T-helper 2 cell treated with Interferon-gamma antibody and Interleukin-4, amounts not matched to agents 5 μg/mL and 100 μg/mL, for 36 hours (primary cell): Measurements from ENCODE around the gene RCOR3.
"Not testable (repeated sequence)": the region's sequence is repeated elsewhere in the genome, so short reads cannot be mapped to it uniquely, and the experiment has no call there.

ENCODE experiments used
- DNase-seq: peaks from one replicate; pipeline ENCODE4 v3.0.0; 2021; ENCODE audit warnings: low spot score
- H3K27ac Mint-ChIP-seq: one replicate; pipeline ENCODE4 v1.8.0; 2021; ENCODE audit warnings: mild to moderate bottlenecking, mixed read lengths
- H3K27me3 Mint-ChIP-seq: one replicate; pipeline ENCODE4 v1.8.0; 2021; ENCODE audit warnings: low read depth, mixed read lengths
- H3K36me3 Mint-ChIP-seq: one replicate; pipeline ENCODE4 v1.8.0; 2021; ENCODE audit warnings: low read depth, mixed read lengths
- H3K4me1 Mint-ChIP-seq: one replicate; pipeline ENCODE4 v1.8.0; 2021; ENCODE audit warnings: low read depth, mixed read lengths
- H3K4me3 Mint-ChIP-seq: one replicate; pipeline ENCODE4 v1.8.0; 2022; ENCODE audit warnings: mild to moderate bottlenecking, moderate library complexity, mixed read lengths
- H3K9me3 Mint-ChIP-seq: one replicate; pipeline ENCODE4 v1.8.0; 2021; ENCODE audit warnings: mixed read lengths

Gene RCOR3

DNA sequence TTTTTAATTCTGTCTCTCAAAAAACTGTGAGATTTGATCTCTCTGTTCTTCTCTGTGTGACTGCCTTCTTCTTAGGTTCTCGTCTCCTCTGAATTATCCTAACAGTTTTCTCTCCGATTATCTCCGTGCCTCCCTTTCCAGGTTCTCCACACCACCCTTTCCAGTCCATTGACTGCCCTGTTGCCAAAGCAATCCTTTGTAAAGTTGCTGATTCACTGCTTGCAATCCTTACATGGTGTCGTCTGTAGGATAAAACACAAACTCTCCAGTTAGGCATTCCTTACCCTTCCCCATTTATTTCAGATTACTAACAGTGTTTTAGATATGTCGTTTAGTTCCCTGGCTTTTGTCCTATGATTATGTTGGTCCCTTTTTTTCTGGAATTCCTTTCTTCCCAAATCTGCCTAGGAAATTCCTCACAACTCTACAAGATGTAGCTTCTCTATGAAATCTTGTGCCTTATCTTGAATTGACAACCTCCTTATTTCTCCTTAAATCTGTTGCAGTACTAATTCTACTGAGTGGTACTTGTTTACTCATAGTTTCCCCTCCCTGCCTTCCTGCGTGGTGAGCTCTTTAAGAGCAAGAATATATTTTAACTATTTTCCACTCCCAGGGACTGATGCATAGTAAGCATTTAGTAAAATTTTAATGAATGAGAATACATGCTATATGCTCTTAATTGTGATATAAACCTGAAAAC is 22.3 kb downstream of the RCOR3 start:
- Mint-ChIP-seq H3K9me3 (no peaks in the 10 kb centered on the region), H3K4me3 (no peak overlapping the region), H3K4me1 (no peaks in the 10 kb centered on the region), H3K27me3 (no peaks in the 10 kb centered on the region), H3K27ac (no peak overlapping the region), H3K36me3 (peaks cover 26% of the 10 kb centered on the region)
- no peak for DNase-seq

DNA sequence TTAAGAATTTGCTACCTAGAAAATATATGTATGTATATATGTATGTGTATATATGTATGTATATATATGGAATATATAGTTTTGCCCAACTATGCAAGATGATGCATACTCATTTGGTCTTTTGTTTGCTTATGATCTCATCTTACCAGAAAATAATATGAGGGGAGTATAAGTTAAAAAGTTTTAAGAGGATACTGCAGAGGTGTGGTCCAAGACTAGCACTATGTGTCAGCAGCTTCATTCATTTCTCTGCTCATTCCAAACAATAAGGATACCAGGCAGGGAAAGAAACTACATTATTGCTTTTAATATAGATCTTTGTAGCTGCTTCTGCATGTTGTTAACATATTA is 22.8 kb downstream of the RCOR3 start:
- Mint-ChIP-seq H3K36me3 (peaks cover 30% of the 10 kb centered on the region), H3K9me3 (no peaks in the 10 kb centered on the region), H3K27me3 (no peaks in the 10 kb centered on the region), H3K27ac (no peak overlapping the region), H3K4me3 (no peak overlapping the region), H3K4me1 (no peaks in the 10 kb centered on the region)
- no peak for DNase-seq

- H3K4me3 Mint-ChIP-seq = no peak overlapping the region
- no peak overlapping the region for H3K27ac Mint-ChIP-seq
- no peaks in the 10 kb centered on the region for H3K27me3 Mint-ChIP-seq
- no peaks in the 10 kb centered on the region for H3K4me1 Mint-ChIP-seq
- peaks cover 41% of the 10 kb centered on the region for H3K36me3 Mint-ChIP-seq
- DNase-seq = no peak
- no peaks in the 10 kb centered on the region for H3K9me3 Mint-ChIP-seq
Measured at GRCh38 chr1:211285196-211285595, 26.0 kb downstream of the RCOR3 start.

GRCh38 chr1:211287218-211287617 is 28.1 kb downstream of the RCOR3 start:
- Mint-ChIP-seq H3K36me3 (peaks cover 56% of the 10 kb centered on the region), H3K4me3 (no peak overlapping the region), H3K4me1 (no peaks in the 10 kb centered on the region)

DNA sequence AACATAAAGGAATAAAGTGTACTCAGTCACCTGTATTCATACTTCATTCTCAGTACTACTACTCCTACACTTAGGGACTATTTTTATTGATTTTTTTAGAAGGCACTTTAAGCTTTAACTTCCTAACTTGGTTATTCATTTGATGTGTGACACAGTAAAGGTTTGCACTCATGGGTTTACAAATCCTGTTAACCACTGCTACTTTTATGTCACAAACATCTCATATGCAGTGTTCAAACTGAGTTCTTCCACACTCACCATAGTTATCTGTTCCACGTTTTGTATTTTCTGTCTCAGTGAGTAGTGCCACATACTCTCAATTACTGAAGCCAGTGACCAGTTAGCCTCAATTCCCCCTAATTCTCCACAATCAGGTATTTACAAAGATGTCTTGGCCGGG is 33.2 kb downstream of the RCOR3 start:
- Mint-ChIP-seq H3K9me3 (no peaks in the 10 kb centered on the region), H3K27me3 (no peaks in the 10 kb centered on the region), H3K27ac (no peak overlapping the region), H3K4me1 (peaks cover 3% of the 10 kb centered on the region), H3K4me3 (no peak overlapping the region), H3K36me3 (peaks cover 51% of the 10 kb centered on the region)
- DNase-seq = no peak

More at GRCh38 chr1:211287218-211287617, 28.1 kb downstream of the RCOR3 start:
- DNase-seq = no peak
- Mint-ChIP-seq H3K9me3 (no peaks in the 10 kb centered on the region), H3K27me3 (no peaks in the 10 kb centered on the region), H3K27ac (no peak overlapping the region)

DNA sequence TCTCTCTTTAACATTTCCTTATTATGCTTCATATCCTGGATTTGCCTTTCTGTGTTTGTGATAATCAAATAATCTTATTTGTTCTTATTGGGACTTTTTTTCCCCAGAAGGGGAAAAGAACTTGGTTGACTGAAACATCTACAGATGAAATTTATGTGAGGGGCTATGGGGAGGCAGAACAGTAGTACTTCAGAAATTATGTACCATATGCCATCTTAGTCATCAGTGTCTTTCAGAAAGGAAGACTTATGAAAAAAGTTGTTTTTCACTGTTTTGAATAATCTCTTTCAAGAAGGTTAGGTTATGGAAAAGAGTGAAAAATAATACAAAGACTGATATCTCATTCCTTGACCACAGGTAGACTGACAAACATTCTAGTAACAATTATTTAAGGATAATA is 37.2 kb downstream of the RCOR3 start:
- no peaks in the 10 kb centered on the region for H3K27me3 Mint-ChIP-seq
- H3K27ac Mint-ChIP-seq = no peak overlapping the region
- peaks cover 3% of the 10 kb centered on the region for H3K4me1 Mint-ChIP-seq
- peaks cover 45% of the 10 kb centered on the region for H3K36me3 Mint-ChIP-seq
- H3K4me3 Mint-ChIP-seq = no peak overlapping the region
- no peak for DNase-seq
- H3K9me3 Mint-ChIP-seq = no peaks in the 10 kb centered on the region

GRCh38 chr1:211305044-211305443 is 45.9 kb downstream of the RCOR3 start:
- Mint-ChIP-seq H3K4me1 (peaks cover 28% of the 10 kb centered on the region), H3K36me3 (peaks cover 42% of the 10 kb centered on the region), H3K27ac (no peak overlapping the region), H3K4me3 (no peak overlapping the region), H3K9me3 (no peaks in the 10 kb centered on the region), H3K27me3 (no peaks in the 10 kb centered on the region)
- peak; percentile 52 for DNase-seq

GRCh38 chr1:211309617-211310016 is 50.5 kb downstream of the RCOR3 start:
- no peak for DNase-seq
- Mint-ChIP-seq H3K4me1 (peaks cover 17% of the 10 kb centered on the region), H3K27ac (no peak overlapping the region), H3K27me3 (no peaks in the 10 kb centered on the region), H3K4me3 (no peak overlapping the region), H3K9me3 (no peaks in the 10 kb centered on the region), H3K36me3 (peaks cover 35% of the 10 kb centered on the region)

DNA sequence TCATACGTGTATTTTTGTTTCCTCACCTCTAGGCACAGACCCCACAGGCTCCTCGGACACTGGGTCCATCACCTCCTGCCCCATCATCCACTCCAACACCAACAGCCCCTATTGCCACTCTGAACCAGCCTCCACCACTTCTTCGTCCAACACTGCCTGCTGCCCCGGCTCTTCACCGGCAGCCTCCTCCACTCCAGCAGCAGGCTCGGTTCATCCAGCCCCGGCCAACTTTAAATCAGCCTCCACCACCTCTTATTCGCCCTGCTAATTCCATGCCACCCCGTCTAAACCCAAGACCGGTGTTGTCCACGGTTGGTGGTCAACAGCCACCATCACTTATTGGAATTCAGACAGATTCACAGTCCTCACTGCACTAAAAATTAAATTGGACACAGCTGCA is 54.2 kb downstream of the RCOR3 start:
- no peak for DNase-seq
- H3K27ac Mint-ChIP-seq = no peak overlapping the region
- no peaks in the 10 kb centered on the region for H3K9me3 Mint-ChIP-seq
- H3K36me3 Mint-ChIP-seq = peaks cover 24% of the 10 kb centered on the region
- H3K4me1 Mint-ChIP-seq = peaks cover 11% of the 10 kb centered on the region
- no peak overlapping the region for H3K4me3 Mint-ChIP-seq
- H3K27me3 Mint-ChIP-seq = no peaks in the 10 kb centered on the region

- Mint-ChIP-seq H3K4me3 (no peak overlapping the region), H3K27ac (peak overlapping the region; percentile 41)
Measured at GRCh38 chr1:211318576-211319280, 59.6 kb downstream of the RCOR3 start.

GRCh38 chr1:211319892-211320291 is 60.7 kb downstream of the RCOR3 start:
- Mint-ChIP-seq H3K36me3 (peaks cover 6% of the 10 kb centered on the region), H3K4me1 (peaks cover 33% of the 10 kb centered on the region), H3K4me3 (no peak overlapping the region), H3K9me3 (no peaks in the 10 kb centered on the region), H3K27ac (no peak overlapping the region), H3K27me3 (no peaks in the 10 kb centered on the region)
- no peak for DNase-seq

More at GRCh38 chr1:211318576-211319280, 59.6 kb downstream of the RCOR3 start:
- peaks cover 7% of the 10 kb centered on the region for H3K36me3 Mint-ChIP-seq
- no peak for DNase-seq
- no peaks in the 10 kb centered on the region for H3K9me3 Mint-ChIP-seq
- no peaks in the 10 kb centered on the region for H3K27me3 Mint-ChIP-seq
- peaks cover 26% of the 10 kb centered on the region for H3K4me1 Mint-ChIP-seq

DNA sequence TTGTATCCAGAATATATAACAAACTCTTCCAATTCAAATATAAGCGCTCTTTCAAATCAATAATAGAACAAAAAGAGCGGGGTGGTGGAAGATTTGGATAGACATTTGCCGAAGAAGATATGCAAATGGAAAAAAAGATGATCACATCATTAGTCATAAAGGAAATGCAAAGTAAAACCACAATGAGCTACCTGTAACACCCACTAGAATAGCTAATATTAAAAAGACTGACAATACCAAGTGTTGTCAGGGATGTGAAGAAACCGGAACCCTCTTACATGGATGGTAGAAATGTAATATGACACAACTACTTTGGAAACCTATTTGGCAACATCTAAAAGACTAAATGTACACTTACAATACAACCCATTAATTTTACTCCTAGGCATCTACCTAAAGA is 61.8 kb downstream of the RCOR3 start:
- H3K4me3 Mint-ChIP-seq = no peak overlapping the region
- peaks cover 6% of the 10 kb centered on the region for H3K36me3 Mint-ChIP-seq
- H3K9me3 Mint-ChIP-seq = no peaks in the 10 kb centered on the region
- peaks cover 41% of the 10 kb centered on the region for H3K4me1 Mint-ChIP-seq
- H3K27ac Mint-ChIP-seq = no peak overlapping the region
- no peak for DNase-seq
- H3K27me3 Mint-ChIP-seq = no peaks in the 10 kb centered on the region

GRCh38 chr1:211321646-211322045 is 62.5 kb downstream of the RCOR3 start:
- not testable (repeated sequence) for H3K4me3 Mint-ChIP-seq, H3K27ac Mint-ChIP-seq, DNase-seq, H3K27me3 Mint-ChIP-seq, H3K36me3 Mint-ChIP-seq, H3K9me3 Mint-ChIP-seq
- peaks cover 46% of the 10 kb centered on the region for H3K4me1 Mint-ChIP-seq

DNA sequence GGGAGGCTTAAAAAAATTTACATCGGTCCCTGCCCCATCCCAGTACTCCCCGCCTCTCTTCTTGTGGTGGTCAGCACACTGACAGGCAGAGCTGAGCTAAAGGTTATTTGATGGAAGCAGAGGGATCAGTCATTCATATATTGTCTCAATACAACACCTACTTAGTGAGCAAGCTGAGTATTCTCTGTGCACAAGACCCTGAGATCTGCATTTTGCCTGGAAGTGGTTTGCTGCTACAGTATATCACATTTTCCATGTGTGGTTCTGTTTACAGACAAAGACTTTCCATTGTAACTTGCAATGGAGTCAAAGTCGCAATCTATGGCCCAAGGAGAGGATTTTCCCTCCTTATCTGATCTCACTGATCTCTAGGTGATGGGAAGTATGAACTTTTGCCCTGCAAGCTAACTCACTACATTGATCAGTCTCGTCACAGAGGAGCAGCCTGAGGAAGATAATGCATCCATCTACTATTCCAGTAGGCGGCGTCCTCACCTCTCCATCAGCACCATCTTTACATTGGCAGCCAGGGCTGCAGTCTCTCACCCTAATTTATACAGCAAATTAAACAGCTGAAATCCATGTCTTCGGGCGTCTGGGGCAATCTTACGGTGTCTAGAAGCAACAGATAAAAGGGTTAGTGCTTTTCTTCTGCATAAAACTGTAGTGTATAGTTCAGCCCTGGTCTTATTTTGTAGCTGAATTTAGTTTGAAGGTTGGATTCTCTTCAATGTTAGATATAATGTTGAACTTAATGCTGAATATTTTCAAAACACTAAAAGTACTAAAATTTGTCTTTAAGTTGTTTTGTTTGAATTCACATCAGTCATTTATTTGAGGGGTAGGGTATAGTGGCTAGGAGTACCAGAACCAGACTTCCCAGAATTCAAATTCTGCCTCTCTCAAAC is 64.2 kb downstream of the RCOR3 start:
- H3K4me1 Mint-ChIP-seq = peaks cover 51% of the 10 kb centered on the region
- H3K9me3 Mint-ChIP-seq = no peaks in the 10 kb centered on the region
- peaks cover 9% of the 10 kb centered on the region for H3K36me3 Mint-ChIP-seq
- no peak overlapping the region for H3K27ac Mint-ChIP-seq
- peak; percentile 77 for DNase-seq
- no peaks in the 10 kb centered on the region for H3K27me3 Mint-ChIP-seq
- H3K4me3 Mint-ChIP-seq = no peak overlapping the region
